Activated naive CD8-positive, alpha-beta T cell (primary cell): Measurements from ENCODE around the gene SSC5D.

Source experiments
- H3K27ac Mint-ChIP-seq: one replicate; pipeline ENCODE4 v1.8.0; 2021; ENCODE audit warnings: mixed read lengths
- H3K27me3 Mint-ChIP-seq: one replicate; pipeline ENCODE4 v1.8.0; 2021; ENCODE audit warnings: mixed read lengths
- H3K36me3 Mint-ChIP-seq: one replicate; pipeline ENCODE4 v1.8.0; 2021; ENCODE audit warnings: mixed read lengths
- H3K4me1 Mint-ChIP-seq: one replicate; pipeline ENCODE4 v1.8.0; 2021; ENCODE audit warnings: low read depth, mixed read lengths
- H3K4me3 Mint-ChIP-seq: one replicate; pipeline ENCODE4 v1.8.0; 2021; ENCODE audit warnings: mild to moderate bottlenecking, mixed read lengths
- H3K9me3 Mint-ChIP-seq: one replicate; pipeline ENCODE4 v1.8.0; 2021; ENCODE audit warnings: low read depth, mixed read lengths

SSC5D gene

GRCh38 chr19:55461974-55462626 lies 26.1 kb upstream of the SSC5D start:
- Mint-ChIP-seq H3K27me3 (no peaks in the 10 kb centered on the region), H3K36me3 (no peaks in the 10 kb centered on the region), H3K4me3 (peak overlapping the region; percentile 89), H3K9me3 (no peaks in the 10 kb centered on the region), H3K4me1 (peaks cover 24% of the 10 kb centered on the region), H3K27ac (peak overlapping the region; percentile 87)

GRCh38 chr19:55462722-55463121 lies 25.5 kb upstream of the SSC5D start:
- H3K9me3 Mint-ChIP-seq, result no peaks in the 10 kb centered on the region
- peaks cover 24% of the 10 kb centered on the region for H3K4me1 Mint-ChIP-seq
- H3K27ac Mint-ChIP-seq, result no peak overlapping the region
- H3K27me3 Mint-ChIP-seq, result no peaks in the 10 kb centered on the region
- no peaks in the 10 kb centered on the region for H3K36me3 Mint-ChIP-seq
- H3K4me3 Mint-ChIP-seq, result peak overlapping the region; percentile 89

- no peaks in the 10 kb centered on the region for H3K36me3 Mint-ChIP-seq
- no peaks in the 10 kb centered on the region for H3K27me3 Mint-ChIP-seq
- H3K4me3 Mint-ChIP-seq, result no peak overlapping the region
- peaks cover 24% of the 10 kb centered on the region for H3K4me1 Mint-ChIP-seq
- H3K9me3 Mint-ChIP-seq, result no peaks in the 10 kb centered on the region
- no peak overlapping the region for H3K27ac Mint-ChIP-seq
These were observed 24.6 kb upstream of the SSC5D start for GRCh38 chr19:55463583-55464031.

- Mint-ChIP-seq H3K9me3 (no peaks in the 10 kb centered on the region), H3K4me1 (peaks cover 23% of the 10 kb centered on the region), H3K27ac (no peak overlapping the region), H3K36me3 (no peaks in the 10 kb centered on the region), H3K4me3 (no peak overlapping the region), H3K27me3 (no peaks in the 10 kb centered on the region)
These were observed 24.1 kb upstream of the SSC5D start for GRCh38 chr19:55464039-55464661.

- peaks cover 23% of the 10 kb centered on the region for H3K4me1 Mint-ChIP-seq
- H3K9me3 Mint-ChIP-seq, result no peaks in the 10 kb centered on the region
- H3K4me3 Mint-ChIP-seq, result no peak within 1 kb of the TSS
- H3K27ac Mint-ChIP-seq, result no peak within 1 kb of the TSS
- no peaks in the 10 kb centered on the region for H3K36me3 Mint-ChIP-seq
- H3K27me3 Mint-ChIP-seq, result no peaks in the 10 kb centered on the region
These were observed 23.6 kb upstream of the SSC5D start, which contains the start of gene C19orf85 for GRCh38 chr19:55464662-55465054. Gene C19orf85 (minus strand): TSS chr19:55464751. CDS start chr19:55464554, 197 bp downstream.

GRCh38 chr19:55465460-55466240 lies 22.6 kb upstream of the SSC5D start:
- no peaks in the 10 kb centered on the region for H3K27me3 Mint-ChIP-seq
- H3K27ac Mint-ChIP-seq, result no peak overlapping the region
- peaks cover 14% of the 10 kb centered on the region for H3K4me1 Mint-ChIP-seq
- no peaks in the 10 kb centered on the region for H3K36me3 Mint-ChIP-seq
- H3K9me3 Mint-ChIP-seq, result no peaks in the 10 kb centered on the region
- H3K4me3 Mint-ChIP-seq, result no peak overlapping the region

GRCh38 chr19:55466241-55466614 lies 22.0 kb upstream of the SSC5D start:
- Mint-ChIP-seq H3K4me3 (no peak overlapping the region), H3K9me3 (no peaks in the 10 kb centered on the region)

GRCh38 chr19:55467236-55468053 lies 20.8 kb upstream of the SSC5D start:
- Mint-ChIP-seq H3K27ac (no peak overlapping the region), H3K4me3 (no peak overlapping the region), H3K36me3 (no peaks in the 10 kb centered on the region), H3K9me3 (no peaks in the 10 kb centered on the region), H3K27me3 (no peaks in the 10 kb centered on the region), H3K4me1 (peaks cover 2% of the 10 kb centered on the region)

More at GRCh38 chr19:55466241-55466614, 22.0 kb upstream of the SSC5D start:
- peaks cover 11% of the 10 kb centered on the region for H3K4me1 Mint-ChIP-seq
- H3K36me3 Mint-ChIP-seq, result no peaks in the 10 kb centered on the region
- no peaks in the 10 kb centered on the region for H3K27me3 Mint-ChIP-seq
- no peak overlapping the region for H3K27ac Mint-ChIP-seq

- H3K4me3 Mint-ChIP-seq, result no peak overlapping the region
- no peaks in the 10 kb centered on the region for H3K27me3 Mint-ChIP-seq
- H3K4me1 Mint-ChIP-seq, result peaks cover under 1% of the 10 kb centered on the region
- no peaks in the 10 kb centered on the region for H3K9me3 Mint-ChIP-seq
- H3K27ac Mint-ChIP-seq, result no peak overlapping the region
- no peaks in the 10 kb centered on the region for H3K36me3 Mint-ChIP-seq
These were observed 20.2 kb upstream of the SSC5D start for GRCh38 chr19:55468054-55468393.

GRCh38 chr19:55471266-55471665 lies 17.0 kb upstream of the SSC5D start:
- no peaks in the 10 kb centered on the region for H3K36me3 Mint-ChIP-seq
- H3K27me3 Mint-ChIP-seq, result no peaks in the 10 kb centered on the region
- H3K9me3 Mint-ChIP-seq, result no peaks in the 10 kb centered on the region
- H3K4me3 Mint-ChIP-seq, result no peak overlapping the region
- peaks cover 1% of the 10 kb centered on the region for H3K4me1 Mint-ChIP-seq
- no peak overlapping the region for H3K27ac Mint-ChIP-seq

GRCh38 chr19:55472463-55472862 lies 15.8 kb upstream of the SSC5D start:
- H3K36me3 Mint-ChIP-seq, result no peaks in the 10 kb centered on the region
- no peaks in the 10 kb centered on the region for H3K27me3 Mint-ChIP-seq
- H3K9me3 Mint-ChIP-seq, result no peaks in the 10 kb centered on the region
- H3K27ac Mint-ChIP-seq, result no peak overlapping the region
- no peak overlapping the region for H3K4me3 Mint-ChIP-seq
- H3K4me1 Mint-ChIP-seq, result peaks cover 5% of the 10 kb centered on the region

GRCh38 chr19:55473225-55474012 lies 14.8 kb upstream of the SSC5D start:
- Mint-ChIP-seq H3K27me3 (no peaks in the 10 kb centered on the region), H3K4me1 (peaks cover 13% of the 10 kb centered on the region), H3K27ac (no peak overlapping the region), H3K36me3 (no peaks in the 10 kb centered on the region), H3K9me3 (no peaks in the 10 kb centered on the region), H3K4me3 (no peak overlapping the region)

GRCh38 chr19:55474269-55475265 lies 13.7 kb upstream of the SSC5D start:
- Mint-ChIP-seq H3K9me3 (no peaks in the 10 kb centered on the region), H3K27me3 (no peaks in the 10 kb centered on the region), H3K27ac (no peak overlapping the region), H3K4me1 (peaks cover 23% of the 10 kb centered on the region), H3K36me3 (no peaks in the 10 kb centered on the region), H3K4me3 (peak overlapping the region; percentile 35)
